Stomach (tissue), 9 donors: Measurements from ENCODE around the gene LGALS3BP. TPM values are rescaled to one million over a fixed set of nuclear protein-coding genes. Genes with fewer than 3 reads are reported as not detected.

Source experiments
- DNase-seq, 2 donors: peaks; one replicate each; pipeline versions ENCODE4 v3.0.0 to v3.0.0-alpha.2; 2013 to 2019
- H3K27ac ChIP-seq, 5 donors: fragments of 200-600 bp in 4 of 5; sonication (generic) in 4 of 5; one replicate each; pipeline ENCODE4 v1.5.1; 2013 to 2019; ENCODE audit warnings: mild to moderate bottlenecking in 1 of 5, moderate library complexity in 1 of 5
- H3K27me3 ChIP-seq, 3 donors: fragments of 200-600 bp; sonication (generic); one replicate each; pipeline ENCODE4 v1.5.1; 2017 to 2019; ENCODE audit warnings: mixed run types in 1 of 3
- H3K36me3 ChIP-seq, 4 donors: fragments of 200-600 bp; sonication (generic); 1 replicate in 3 of 4; 2 replicates in 1 of 4; pipeline ENCODE4 v1.5.1; 2016 to 2019
- H3K4me1 ChIP-seq, 4 donors: fragments of 200-600 bp; sonication (generic); one replicate each; pipeline ENCODE4 v1.5.1; 2016 to 2019
- H3K4me3 ChIP-seq, 4 donors: fragments of 200-600 bp; sonication (generic) in 3 of 4; one replicate each; pipeline ENCODE4 v1.5.1; 2016 to 2019; ENCODE audit warnings: mild to moderate bottlenecking in 1 of 4
- H3K9me3 ChIP-seq, 4 donors: fragments of 200-600 bp; sonication (generic); one replicate each; pipeline ENCODE4 v1.5.1; 2016 to 2019
- CTCF ChIP-seq, 7 experiments: fragments of 450-650 bp in 4 of 7; fragments of 200-600 bp in 3 of 7; sonication (generic) in 3 of 7; IDR thresholded peaks; one replicate each; pipeline ENCODE4 v1.5.1; 2016 to 2019; ENCODE audit warnings: antibody characterized with exemption in 7 of 7, control low read depth in 2 of 7, mild to moderate bottlenecking in 1 of 7
- EP300 ChIP-seq: sonication (generic); formaldehyde crosslinking; IDR thresholded peaks from one replicate; pipeline ENCODE4 v1.6.1; 2017; ENCODE audit warnings: antibody characterized with exemption
- POLR2A ChIP-seq, 4 donors: fragments of 450-650 bp; IDR thresholded peaks; one replicate each; pipeline ENCODE4 v1.6.1; 2016; ENCODE audit warnings: antibody characterized with exemption in 4 of 4, control low read depth in 2 of 4, mild to moderate bottlenecking in 1 of 4, moderate library complexity in 1 of 4
- POLR2AphosphoS5 ChIP-seq, 3 donors: sonication (generic); formaldehyde crosslinking; IDR thresholded peaks; one replicate each; pipeline ENCODE4 v1.6.1; 2016; ENCODE audit warnings: antibody characterized with exemption in 3 of 3
- WGBS, 5 donors: extraction: QIAGEN DNeasy Blood & Tissue Kit in 3 of 5; methylation state at CpG; one replicate each; pipeline versions ENCODE4 v1.1.5 to v1.1.7; 2013 to 2018; 5-methylcytosine and 5-hydroxymethylcytosine counted together
- intact Hi-C: fragments of 100-400 bp; cut with DNase I; formaldehyde crosslinking; loops from one replicate; pipeline ENCODE4 v1.15.1; 2023; ENCODE audit warnings: low total_unique reads
- polyA plus RNA-seq, 3 donors: library from polyadenylated mRNA; stranded (reverse); fragments of 200-250 nt; gene quantifications; one replicate each; pipeline ENCODE4 v1.2.3, GENCODE V29; 2013
- total RNA-seq, 5 donors: library from RNA; depleted of rRNA; stranded (reverse); fragments of >200 nt; gene quantifications; one replicate each; pipeline versions ENCODE4 v1.1.0 to v1.2.3, GENCODE V29; 2014 to 2016
- donor health status: healthy with polysubstance abuse.
- donor health status: Bipolar disorder and iron deficiency.
- donor health status: healthy.

Gene LGALS3BP
- total and polyA plus RNA-seq, 8 donors = 63.4 to 625 (median 192) TPM

- H3K4me1 ChIP-seq = peaks cover 19 to 45% (median 30%) of the 10 kb centered on the region in 4 donors
- TF ChIP-seq POLR2AphosphoS5 (IDR thresholded peaks at IDR 0.05) (no peak), EP300 (no peak), POLR2A (IDR thresholded peaks at IDR 0.05) (no peak), CTCF (IDR thresholded peaks at IDR 0.05) (no peak)
- 61 to 85% (median 73%) methylated on average over 22 to 31 of the region's 31 CpGs for WGBS, 5 donors
- H3K36me3 ChIP-seq = no peaks in the 10 kb centered on the region
- no peak for DNase-seq
- H3K9me3 ChIP-seq = no peaks in the 10 kb centered on the region
- no peak overlapping the region for H3K4me3 ChIP-seq
- H3K27me3 ChIP-seq = no peaks in the 10 kb centered on the region
- no peak overlapping the region for H3K27ac ChIP-seq
- intact Hi-C loops = no loop called here
Measured at GRCh38 chr17:78929908-78930775, 49.6 kb downstream of the LGALS3BP start.

GRCh38 chr17:78925662-78926555 is 53.8 kb downstream of the LGALS3BP start:
- DNase-seq = peak; percentile 45 to 92
- Histone ChIP-seq H3K27ac (peak overlapping the region; percentile 79 to 97 (median 96)), H3K9me3 (no peaks in the 10 kb centered on the region), H3K27me3 (no peaks in the 10 kb centered on the region), H3K4me3 (peak overlapping the region; percentile 80 to 86 (median 85)), H3K36me3 (no peaks in the 10 kb centered on the region), H3K4me1 (peaks cover 35 to 57% (median 44%) of the 10 kb centered on the region in 4 donors)
- WGBS, 5 donors = 33 to 38% (median 35%) methylated on average over 29 to 33 of the region's 33 CpGs
- TF ChIP-seq EP300 (no peak), POLR2AphosphoS5 (IDR thresholded peaks at IDR 0.05) (peak in 1 of 3 donors; percentile 8)
- intact Hi-C loops = no loop called here

DNA sequence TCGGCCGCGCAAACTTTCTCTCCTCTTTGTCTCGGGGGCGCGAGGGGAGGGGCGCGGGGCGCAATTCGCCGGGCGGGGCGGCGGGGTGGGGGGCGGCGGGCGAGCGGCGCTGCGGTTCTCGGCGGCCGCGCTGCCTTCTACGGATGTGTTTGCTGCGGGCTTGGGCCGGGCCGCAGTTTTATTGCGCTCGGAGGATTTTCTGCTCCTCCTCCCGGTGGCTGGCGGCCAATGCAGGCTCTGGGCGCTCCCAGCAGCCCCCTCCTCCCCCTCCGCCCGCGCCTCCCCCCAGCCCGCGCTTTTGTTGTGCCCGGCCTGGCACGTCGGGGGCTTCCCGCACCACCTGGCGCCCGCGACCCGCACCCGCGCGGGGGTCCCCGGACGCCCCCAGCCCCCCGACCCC is 54.5 kb downstream of the LGALS3BP start, which contains the start of gene TIMP2:
TIMP2 (minus strand) TSS at position 154 of the 400 bp plus-strand sequence. CDS start 299 bp downstream, outside the sequence.
- DNase-seq = peak; percentile 87 to 97
- Histone ChIP-seq H3K27ac (peak within 1 kb of the TSS; percentile 79 to 97 (median 96)), H3K36me3 (no peaks in the 10 kb centered on the region), H3K9me3 (no peaks in the 10 kb centered on the region), H3K27me3 (no peaks in the 10 kb centered on the region), H3K4me3 (peak within 1 kb of the TSS; percentile 80 to 86 (median 85)), H3K4me1 (peaks cover 39 to 63% (median 50%) of the 10 kb centered on the region in 4 donors)
- intact Hi-C loops = no loop called here
- TF ChIP-seq EP300 = no peak
- TF ChIP-seq CTCF (IDR thresholded peaks at IDR 0.05) = peak in 2 of 7 experiments; percentile 25 to 56
- peak; percentile 53 to 95 (median 92) for TF ChIP-seq POLR2AphosphoS5 (IDR thresholded peaks at IDR 0.05)
- 0 to 1% (median 0%) methylated on average over 8 to 49 of the region's 52 CpGs for WGBS, 5 donors

DNA sequence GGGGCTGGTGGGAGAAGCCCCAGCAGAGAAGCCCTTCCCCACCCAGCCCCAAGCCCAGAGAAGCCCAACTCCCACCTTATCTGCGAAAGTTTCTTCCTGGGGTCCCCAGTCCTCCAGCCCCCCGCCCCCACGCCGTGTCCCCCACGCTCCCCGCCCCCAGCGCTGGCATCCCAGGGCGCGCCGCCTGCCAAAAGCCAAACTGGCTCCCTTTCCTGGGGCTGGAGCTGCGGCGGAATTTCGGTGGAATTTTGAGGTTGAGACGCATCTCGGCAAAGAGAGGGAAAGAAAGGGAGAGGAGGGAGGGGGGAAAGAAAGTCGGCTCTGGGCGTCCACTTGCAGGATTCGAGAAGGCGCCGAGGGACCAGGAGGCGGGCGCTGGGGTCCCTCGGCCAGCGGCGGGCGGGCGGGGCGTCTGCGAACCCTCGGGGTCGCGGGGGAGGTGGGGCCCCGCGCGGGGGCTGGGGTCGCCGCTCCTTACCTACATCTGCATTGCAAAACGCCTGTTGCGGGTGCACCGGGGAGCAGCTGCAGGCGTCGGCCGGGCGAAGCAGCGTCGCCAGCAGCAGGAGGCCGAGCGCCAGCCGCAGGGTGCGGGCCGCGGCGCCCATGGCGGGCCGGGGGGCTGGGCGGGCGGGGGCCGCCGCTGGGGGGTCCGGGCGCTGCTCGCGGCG is 55.1 kb downstream of the LGALS3BP start:
- peak overlapping the region; percentile 80 to 86 (median 85) for H3K4me3 ChIP-seq
- no peaks in the 10 kb centered on the region for H3K9me3 ChIP-seq
- H3K27me3 ChIP-seq = no peaks in the 10 kb centered on the region
- DNase-seq = peak in 1 of 2 donors; percentile 68
- intact Hi-C loops = no loop called here
- no peaks in the 10 kb centered on the region for H3K36me3 ChIP-seq
- H3K27ac ChIP-seq = peak overlapping the region; percentile 79 to 97 (median 87)
- TF ChIP-seq POLR2AphosphoS5 (IDR thresholded peaks at IDR 0.05) (no peak), POLR2A (IDR thresholded peaks at IDR 0.05) (no peak), EP300 (no peak), CTCF (IDR thresholded peaks at IDR 0.05) (no peak)
- WGBS, 5 donors = 0 to 2% (median 1%) methylated on average over 16 to 63 of the region's 64 CpGs
- peaks cover 42 to 70% (median 55%) of the 10 kb centered on the region in 4 donors for H3K4me1 ChIP-seq
